GM11168 (cell line): ENCODE data around the gene BOLA2B.
"Not testable (repeated sequence)": the region's sequence is repeated elsewhere in the genome, so short reads cannot be mapped to it uniquely, and the experiment has no call there.

ENCODE experiments used
- in situ Hi-C: fragments of 300-500 bp; cut with MboI; formaldehyde crosslinking; loops from one replicate; pipeline ENCODE4 v1.12.0; 2022; ENCODE audit warnings: low sequenced_read_pairs; ENCODE audit not compliant: unreplicated experiment

The BOLA2B gene

GRCh38 chr16:30193615-30194014 lies at the start of gene BOLA2B, which contains the start of gene SLX1A:
Gene BOLA2B, minus strand, starts transcription at chr16:30193666. Its CDS starts 71 bp downstream, at chr16:30193595.
Gene SLX1A, plus strand, starts transcription at chr16:30193875. Its CDS starts 210 bp downstream, at chr16:30194085.
- in situ Hi-C loops, result not testable (repeated sequence)

- in situ Hi-C loops, result loop anchor here (25.0 kb wide), 1 partner anchor 145 kb away; the partner anchor contains the start of genes CD2BP2, MYL11 and TBC1D10B
Observed at GRCh38 chr16:30217082-30217481, 23.6 kb upstream of the BOLA2B start.

- in situ Hi-C loops, result loop anchor here (25.0 kb wide), 1 partner anchor 151 kb away; the partner anchor contains the start of genes CD2BP2, MYL11 and TBC1D10B
Observed at GRCh38 chr16:30211414-30211813, 17.9 kb upstream of the BOLA2B start.

GRCh38 chr16:30209032-30209431 lies 15.6 kb upstream of the BOLA2B start:
- in situ Hi-C loops, result loop anchor here (25.0 kb wide), 1 partner anchor 153 kb away; the partner anchor contains the start of genes CD2BP2, MYL11 and TBC1D10B

- in situ Hi-C loops, result loop anchor here (25.0 kb wide), 1 partner anchor 155 kb away; the partner anchor contains the start of genes CD2BP2, MYL11 and TBC1D10B
Observed at GRCh38 chr16:30207063-30207704, 13.7 kb upstream of the BOLA2B start.

- in situ Hi-C loops, result loop anchor here (25.0 kb wide), 1 partner anchor 156 kb away; the partner anchor contains the start of genes CD2BP2, MYL11 and TBC1D10B
Observed at GRCh38 chr16:30206252-30206651, 12.8 kb upstream of the BOLA2B start.

- in situ Hi-C loops, result loop anchor here (25.0 kb wide), 1 partner anchor 157 kb away; the partner anchor contains the start of genes CD2BP2, MYL11 and TBC1D10B
Observed at GRCh38 chr16:30205541-30206236, 12.2 kb upstream of the BOLA2B start.

GRCh38 chr16:30199608-30200343 lies 6.3 kb upstream of the BOLA2B start:
- in situ Hi-C loops, result loop anchor here (25.0 kb wide), 1 partner anchor 163 kb away; the partner anchor contains the start of genes CD2BP2, MYL11 and TBC1D10B

GRCh38 chr16:30199049-30199448 lies 5.6 kb upstream of the BOLA2B start, which contains the start of gene SULT1A3:
Gene SULT1A3, plus strand, starts transcription at chr16:30199255. Its CDS starts 1,474 bp downstream, at chr16:30200729.
- in situ Hi-C loops, result not testable (repeated sequence)

- in situ Hi-C loops, result not testable (repeated sequence)
Observed at GRCh38 chr16:30197001-30197400, 3.5 kb upstream of the BOLA2B start.

GRCh38 chr16:30194172-30194925 lies 883 bp upstream of the BOLA2B start:
- in situ Hi-C loops, result not testable (repeated sequence)

GRCh38 chr16:30193098-30193497 lies 368 bp downstream of the BOLA2B start:
- in situ Hi-C loops, result not testable (repeated sequence)

- in situ Hi-C loops, result not testable (repeated sequence)
Observed at GRCh38 chr16:30191158-30191557, 2.3 kb downstream of the BOLA2B start.

GRCh38 chr16:30187971-30188561 lies 5.4 kb downstream of the BOLA2B start:
- in situ Hi-C loops, result loop anchor here (10.0 kb wide), 1 partner anchor 733 kb away; the partner anchor contains the start of genes BOLA2, SLX1B and SULT1A4

- in situ Hi-C loops, result loop anchor here (10.0 kb wide), 1 partner anchor 733 kb away; the partner anchor contains the start of genes BOLA2, SLX1B and SULT1A4
Observed at GRCh38 chr16:30187556-30187865, 6.0 kb downstream of the BOLA2B start.

- in situ Hi-C loops, result loop anchor here (10.0 kb wide), 1 partner anchor 732 kb away; the partner anchor contains the start of genes BOLA2, SLX1B and SULT1A4
Observed at GRCh38 chr16:30186782-30187555, 6.5 kb downstream of the BOLA2B start.

- in situ Hi-C loops, result loop anchor here (10.0 kb wide), 1 partner anchor 732 kb away; the partner anchor contains the start of genes BOLA2, SLX1B and SULT1A4
Observed at GRCh38 chr16:30186444-30186781, 7.1 kb downstream of the BOLA2B start.
